ENCODE results near the gene DCDC1.

DNA sequence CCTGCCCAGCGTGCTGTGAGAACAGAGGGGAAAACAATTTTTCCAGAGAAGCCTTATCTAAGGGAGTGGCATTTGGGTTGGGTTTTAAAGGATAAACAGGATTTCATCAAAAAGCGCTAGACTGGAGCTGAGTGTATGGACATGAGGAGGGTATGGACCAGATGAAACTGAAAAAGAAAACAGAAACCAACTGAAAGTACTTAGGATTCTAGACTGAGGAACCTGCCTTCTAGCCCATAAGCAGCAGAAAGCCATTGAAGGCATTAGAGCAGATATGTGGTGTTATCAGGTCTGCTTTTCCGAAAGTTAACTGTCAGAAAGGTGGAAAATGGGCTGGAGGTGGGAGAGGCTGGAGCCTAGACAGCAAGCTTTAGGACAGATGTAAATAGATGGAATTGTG is 443.4 kb downstream of the DCDC1 start:
- TF ChIP-seq MAX (IDR thresholded peaks at IDR 0.05) (no peak), TAF1 (IDR thresholded peaks at IDR 0.05; ENCODE audit: low read depth) (no peak), EP300 (IDR thresholded peaks at IDR 0.05; ENCODE audit: borderline replicate concordance) (no peak), RAD21 (IDR thresholded peaks at IDR 0.05; ENCODE audit: low read depth) (no peak), USF1 (IDR thresholded peaks at IDR 0.05) (no peak), CREB1 (IDR thresholded peaks at IDR 0.05; ENCODE audit: low read depth) (no peak), YY1 (IDR thresholded peaks at IDR 0.05; ENCODE audit: low read depth) (no peak), ZBTB7A (IDR thresholded peaks at IDR 0.05; ENCODE audit: low read depth) (no peak), NFIC (IDR thresholded peaks at IDR 0.05) (no peak), CEBPB (IDR thresholded peaks at IDR 0.05) (no peak), EGR1 (IDR thresholded peaks at IDR 0.05) (no peak), TEAD4 (IDR thresholded peaks at IDR 0.05) (no peak)
- TF ChIP-seq, protein P1, sequence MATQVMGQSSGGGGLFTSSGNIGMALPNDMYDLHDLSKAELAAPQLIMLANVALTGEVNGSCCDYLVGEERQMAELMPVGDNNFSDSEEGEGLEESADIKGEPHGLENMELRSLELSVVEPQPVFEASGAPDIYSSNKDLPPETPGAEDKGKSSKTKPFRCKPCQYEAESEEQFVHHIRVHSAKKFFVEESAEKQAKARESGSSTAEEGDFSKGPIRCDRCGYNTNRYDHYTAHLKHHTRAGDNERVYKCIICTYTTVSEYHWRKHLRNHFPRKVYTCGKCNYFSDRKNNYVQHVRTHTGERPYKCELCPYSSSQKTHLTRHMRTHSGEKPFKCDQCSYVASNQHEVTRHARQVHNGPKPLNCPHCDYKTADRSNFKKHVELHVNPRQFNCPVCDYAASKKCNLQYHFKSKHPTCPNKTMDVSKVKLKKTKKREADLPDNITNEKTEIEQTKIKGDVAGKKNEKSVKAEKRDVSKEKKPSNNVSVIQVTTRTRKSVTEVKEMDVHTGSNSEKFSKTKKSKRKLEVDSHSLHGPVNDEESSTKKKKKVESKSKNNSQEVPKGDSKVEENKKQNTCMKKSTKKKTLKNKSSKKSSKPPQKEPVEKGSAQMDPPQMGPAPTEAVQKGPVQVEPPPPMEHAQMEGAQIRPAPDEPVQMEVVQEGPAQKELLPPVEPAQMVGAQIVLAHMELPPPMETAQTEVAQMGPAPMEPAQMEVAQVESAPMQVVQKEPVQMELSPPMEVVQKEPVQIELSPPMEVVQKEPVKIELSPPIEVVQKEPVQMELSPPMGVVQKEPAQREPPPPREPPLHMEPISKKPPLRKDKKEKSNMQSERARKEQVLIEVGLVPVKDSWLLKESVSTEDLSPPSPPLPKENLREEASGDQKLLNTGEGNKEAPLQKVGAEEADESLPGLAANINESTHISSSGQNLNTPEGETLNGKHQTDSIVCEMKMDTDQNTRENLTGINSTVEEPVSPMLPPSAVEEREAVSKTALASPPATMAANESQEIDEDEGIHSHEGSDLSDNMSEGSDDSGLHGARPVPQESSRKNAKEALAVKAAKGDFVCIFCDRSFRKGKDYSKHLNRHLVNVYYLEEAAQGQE (IDR thresholded peaks at IDR 0.05; ENCODE audit: low read depth), result no peak

Measured in Ishikawa (cell line).